Body of pancreas (tissue), 4 donors: ENCODE measurements around the gene EMC1. TPM values are rescaled to one million over a fixed set of nuclear protein-coding genes. Genes with fewer than 3 reads are reported as not detected.

Experiments used
- ATAC-seq: fragments of 150-250 bp; one replicate; pipeline ENCODE4 v1.9.1; 2016
- DNase-seq, 4 donors: peaks; one replicate each; pipeline ENCODE4 v3.0.0-alpha.2; 2019
- H3K27ac ChIP-seq, 4 donors: fragments of 200-600 bp; sonication (generic); 1 replicate in 3 of 4; 2 replicates in 1 of 4; pipeline versions ENCODE4 v1.5.1 to v1.6.1; 2016 to 2019; ENCODE audit warnings: mild to moderate bottlenecking in 1 of 4, mixed read lengths in 1 of 4, moderate library complexity in 1 of 4
- H3K27me3 ChIP-seq, 2 donors: fragments of 200-600 bp; sonication (generic); one replicate each; pipeline ENCODE4 v1.6.0; 2016; ENCODE audit warnings: mild to moderate bottlenecking in 1 of 2
- H3K36me3 ChIP-seq, 2 donors: fragments of 200-600 bp; sonication (generic); replicated peaks in 1 of 2; 2 replicates each; pipeline ENCODE4 v1.5.1; 2016; ENCODE audit warnings: low read depth in 2 of 2; ENCODE audit not compliant: insufficient read depth in 1 of 2
- H3K4me1 ChIP-seq: fragments of 200-600 bp; sonication (generic); one replicate; pipeline ENCODE4 v1.6.0; 2016
- H3K4me3 ChIP-seq, 2 donors: fragments of 200-600 bp; sonication (generic); 1 replicate in 1 of 2; 2 replicates in 1 of 2; pipeline ENCODE4 v1.5.1; 2016 to 2019
- H3K9me3 ChIP-seq, 3 donors: fragments of 200-600 bp; sonication (generic); 1 replicate in 2 of 3; 2 replicates in 1 of 3; pipeline ENCODE4 v1.5.1; 2016
- POLR2A ChIP-seq, 3 donors: fragments of 450-650 bp; IDR thresholded peaks; one replicate each; pipeline ENCODE4 v1.6.1; 2016; ENCODE audit warnings: antibody characterized with exemption in 3 of 3, mild to moderate bottlenecking in 2 of 3
- WGBS, 2 donors: methylation state at CpG; one replicate each; pipeline ENCODE4 v1.1.5; 2017; 5-methylcytosine and 5-hydroxymethylcytosine counted together
- intact Hi-C: fragments of 100-400 bp; cut with DNase I; formaldehyde crosslinking; loops from one replicate; pipeline ENCODE4 v1.15.1; 2023
- total RNA-seq, 2 donors: library from RNA; depleted of rRNA; stranded (reverse); fragments of >200 nt; gene quantifications; one replicate each; pipeline ENCODE4 v1.1.0, GENCODE V29; 2016
- TF ChIP-seq, protein P1 (sequence below), 7 experiments: fragments of 450-650 bp in 4 of 7; fragments of 200-600 bp in 3 of 7; sonication (generic) in 3 of 7; IDR thresholded peaks; one replicate each; pipeline ENCODE4 v1.5.1; 2016 to 2019; ENCODE audit warnings: antibody characterized with exemption in 7 of 7

The EMC1 gene
- total RNA-seq, 2 donors from 2014 or later: 15.3 to 23.7 TPM

DNA sequence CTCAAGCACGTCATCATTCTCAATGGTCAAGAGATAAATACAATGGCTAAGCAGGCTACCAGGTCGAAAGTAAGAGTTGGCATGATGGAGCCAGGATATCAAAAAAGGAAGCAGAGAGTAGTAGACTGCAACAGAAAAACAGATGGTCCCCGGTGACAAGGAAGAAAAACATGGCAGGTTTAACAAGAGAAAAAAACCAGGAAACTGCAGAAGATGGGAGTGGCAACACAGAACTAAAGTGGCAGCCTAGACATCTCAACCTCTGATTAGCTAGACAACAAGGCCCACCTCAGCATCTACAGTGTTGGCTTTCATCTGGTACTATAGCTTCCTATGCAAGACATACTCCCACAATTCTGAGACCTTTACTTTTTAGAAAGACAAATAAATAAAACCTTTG, 44.4 kb downstream of the EMC1 start:
- Histone ChIP-seq H3K9me3 (no peaks in the 10 kb centered on the region), H3K4me1 (peaks cover 67% of the 10 kb centered on the region), H3K4me3 (no peak overlapping the region), H3K36me3 (no peaks in the 10 kb centered on the region), H3K27me3 (no peaks in the 10 kb centered on the region), H3K27ac (no peak overlapping the region)
- 77 to 78% methylated on average over 3 of the region's 3 CpGs for WGBS, 2 donors
- ATAC-seq (no peak), DNase-seq (no peak)
- intact Hi-C loops: no loop called here
- TF ChIP-seq, protein P1, sequence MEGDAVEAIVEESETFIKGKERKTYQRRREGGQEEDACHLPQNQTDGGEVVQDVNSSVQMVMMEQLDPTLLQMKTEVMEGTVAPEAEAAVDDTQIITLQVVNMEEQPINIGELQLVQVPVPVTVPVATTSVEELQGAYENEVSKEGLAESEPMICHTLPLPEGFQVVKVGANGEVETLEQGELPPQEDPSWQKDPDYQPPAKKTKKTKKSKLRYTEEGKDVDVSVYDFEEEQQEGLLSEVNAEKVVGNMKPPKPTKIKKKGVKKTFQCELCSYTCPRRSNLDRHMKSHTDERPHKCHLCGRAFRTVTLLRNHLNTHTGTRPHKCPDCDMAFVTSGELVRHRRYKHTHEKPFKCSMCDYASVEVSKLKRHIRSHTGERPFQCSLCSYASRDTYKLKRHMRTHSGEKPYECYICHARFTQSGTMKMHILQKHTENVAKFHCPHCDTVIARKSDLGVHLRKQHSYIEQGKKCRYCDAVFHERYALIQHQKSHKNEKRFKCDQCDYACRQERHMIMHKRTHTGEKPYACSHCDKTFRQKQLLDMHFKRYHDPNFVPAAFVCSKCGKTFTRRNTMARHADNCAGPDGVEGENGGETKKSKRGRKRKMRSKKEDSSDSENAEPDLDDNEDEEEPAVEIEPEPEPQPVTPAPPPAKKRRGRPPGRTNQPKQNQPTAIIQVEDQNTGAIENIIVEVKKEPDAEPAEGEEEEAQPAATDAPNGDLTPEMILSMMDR (IDR thresholded peaks at IDR 0.05): no peak
- TF ChIP-seq POLR2A (IDR thresholded peaks at IDR 0.05): no peak

DNA sequence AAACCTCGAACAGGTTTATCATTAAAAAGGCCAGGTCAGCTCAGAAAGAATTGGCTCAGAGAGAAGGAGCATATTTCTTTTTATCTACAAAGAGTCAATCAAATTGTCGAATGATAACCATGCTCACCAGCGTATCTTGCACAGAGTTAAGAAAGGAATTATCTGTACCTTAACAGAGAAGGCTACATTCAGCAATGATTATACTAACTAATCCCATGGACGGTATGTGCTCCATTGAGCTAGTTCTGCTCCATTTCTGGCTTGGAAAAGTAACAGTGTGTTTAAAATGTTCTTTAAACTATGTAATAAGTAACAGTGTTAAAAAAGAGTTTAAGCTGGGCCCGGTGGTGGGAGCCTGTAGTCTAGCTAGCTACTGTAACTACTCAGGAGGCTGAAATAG, 45.5 kb downstream of the EMC1 start:
- Histone ChIP-seq H3K27ac (peak overlapping the region in 2 of 4 donors; percentile 7 to 37), H3K27me3 (no peaks in the 10 kb centered on the region), H3K4me1 (peaks cover 59% of the 10 kb centered on the region), H3K4me3 (no peak overlapping the region), H3K9me3 (no peaks in the 10 kb centered on the region), H3K36me3 (no peaks in the 10 kb centered on the region)
- no peak for ATAC-seq
- no peak for TF ChIP-seq POLR2A (IDR thresholded peaks at IDR 0.05)
- TF ChIP-seq, protein P1 (IDR thresholded peaks at IDR 0.05): no peak
- intact Hi-C loops: no loop called here
- 17 to 23% methylated on average over 5 of the region's 5 CpGs for WGBS, 2 donors
- DNase-seq: no peak

DNA sequence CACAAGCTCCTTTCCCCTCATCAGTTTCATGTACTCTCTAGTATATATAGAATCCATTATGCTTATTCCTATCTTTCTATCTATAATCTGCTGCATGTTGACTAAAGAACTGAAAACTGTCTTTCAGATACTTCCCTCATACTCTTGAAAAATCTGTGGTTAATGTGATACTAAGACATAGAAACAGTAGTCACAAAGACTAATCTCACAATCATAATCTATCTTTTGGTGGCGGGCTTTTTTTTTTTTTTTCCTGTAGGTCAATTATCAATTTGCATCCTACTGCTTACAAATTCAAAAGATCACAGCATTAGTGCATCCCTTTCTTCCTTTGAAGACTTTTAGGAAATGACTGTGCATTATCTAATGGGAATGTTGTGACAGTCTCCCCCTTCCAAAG, 45.9 kb downstream of the EMC1 start:
- no peak for ATAC-seq
- intact Hi-C loops: no loop called here
- TF ChIP-seq, protein P1 (IDR thresholded peaks at IDR 0.05): no peak
- TF ChIP-seq POLR2A (IDR thresholded peaks at IDR 0.05): no peak
- WGBS, 2 donors: 52 to 69% methylated on average over 1 of the region's 1 CpG
- no peak overlapping the region for H3K4me3 ChIP-seq
- DNase-seq: no peak
- H3K9me3 ChIP-seq: no peaks in the 10 kb centered on the region
- no peaks in the 10 kb centered on the region for H3K27me3 ChIP-seq
- H3K4me1 ChIP-seq: peaks cover 59% of the 10 kb centered on the region
- H3K27ac ChIP-seq: peak overlapping the region in 2 of 4 donors; percentile 7 to 37
- no peaks in the 10 kb centered on the region for H3K36me3 ChIP-seq

DNA sequence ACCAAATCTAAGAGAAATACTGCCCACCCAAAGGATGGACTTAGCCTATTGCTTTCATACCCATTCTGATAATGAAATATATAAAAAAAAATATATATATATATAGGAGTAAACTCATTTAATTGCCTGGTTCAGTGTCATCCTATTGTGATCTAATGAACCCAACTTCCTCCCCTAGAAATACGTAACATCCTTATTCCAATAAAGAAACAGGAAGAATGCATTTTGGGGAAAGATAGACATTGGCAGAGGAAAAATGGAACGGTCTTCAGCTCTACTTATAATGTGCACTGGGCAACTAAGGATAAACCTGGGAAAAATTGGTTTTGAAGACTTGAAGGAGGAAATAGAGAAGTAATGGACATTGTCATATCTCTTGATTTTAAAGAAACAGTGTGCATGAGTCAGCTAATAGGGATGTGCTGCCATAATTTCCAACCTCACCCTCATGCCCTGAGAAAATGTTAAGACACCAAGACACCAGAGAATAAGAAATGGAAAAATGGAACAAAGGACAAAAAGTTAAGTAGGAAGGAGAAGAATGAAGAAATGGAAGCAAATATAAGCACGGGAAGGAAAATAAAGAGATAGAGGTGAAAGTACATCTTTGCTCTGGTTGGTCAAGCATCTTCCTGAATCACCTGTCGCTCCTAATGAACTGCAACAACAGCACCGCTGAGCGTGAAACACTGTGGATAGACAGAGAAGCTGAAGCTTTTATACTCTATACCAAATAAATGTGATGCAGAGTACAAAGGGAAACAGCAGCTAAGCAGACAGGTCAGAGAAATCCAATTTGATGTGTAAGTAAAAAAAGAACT, 46.7 kb downstream of the EMC1 start:
- TF ChIP-seq POLR2A (IDR thresholded peaks at IDR 0.05): no peak
- TF ChIP-seq, protein P1 (IDR thresholded peaks at IDR 0.05): no peak
- Histone ChIP-seq H3K36me3 (no peaks in the 10 kb centered on the region), H3K27me3 (no peaks in the 10 kb centered on the region), H3K9me3 (no peaks in the 10 kb centered on the region), H3K4me3 (no peak overlapping the region), H3K27ac (no peak overlapping the region), H3K4me1 (peaks cover 59% of the 10 kb centered on the region)
- ATAC-seq: no peak
- intact Hi-C loops: no loop called here
- DNase-seq: no peak
- WGBS, 2 donors: 84 to 85% methylated on average over 6 of the region's 6 CpGs

DNA sequence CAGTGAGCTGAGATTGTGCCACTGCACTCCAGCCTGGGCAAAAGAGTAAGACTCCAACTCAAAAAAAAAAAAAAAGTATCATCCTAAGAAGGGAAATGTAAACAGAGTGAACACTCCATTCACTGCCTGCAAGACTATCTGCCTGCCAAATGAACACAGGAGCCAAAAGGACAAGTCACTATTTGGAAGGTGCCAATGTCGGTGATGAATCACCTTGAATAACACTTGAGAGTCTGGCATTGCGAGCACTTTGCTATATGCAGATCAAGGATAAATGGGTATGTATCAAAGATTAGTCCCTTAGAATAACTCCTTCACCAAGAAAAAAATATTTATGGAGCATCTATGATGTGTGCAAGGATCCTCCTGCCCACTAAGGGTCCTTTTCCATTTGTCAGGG, 47.9 kb downstream of the EMC1 start:
- intact Hi-C loops: no loop called here
- TF ChIP-seq, protein P1 (IDR thresholded peaks at IDR 0.05): no peak
- no peak for TF ChIP-seq POLR2A (IDR thresholded peaks at IDR 0.05)
- no peaks in the 10 kb centered on the region for H3K27me3 ChIP-seq
- peaks cover 51% of the 10 kb centered on the region for H3K4me1 ChIP-seq
- 31 to 58% methylated on average over 2 of the region's 2 CpGs for WGBS, 2 donors
- DNase-seq (peak; percentile 41 to 81 (median 60)), ATAC-seq (peak; percentile 82)
- peaks cover 0 to 5% of the 10 kb centered on the region in 2 donors for H3K36me3 ChIP-seq
- H3K4me3 ChIP-seq: no peak overlapping the region
- H3K27ac ChIP-seq: peak overlapping the region in 2 of 4 donors; percentile 18 to 37
- H3K9me3 ChIP-seq: no peaks in the 10 kb centered on the region
